Fibroblast of villous mesenchyme (primary cell): Measurements from ENCODE around the gene CD93. TPM values are rescaled to one million over a fixed set of nuclear protein-coding genes. Genes with fewer than 3 reads are reported as not detected.
A peak's percentile ranks its signal among the peaks of the same experiment; 100 is the strongest.

Experiments used
- DNase-seq: peaks from one replicate; pipeline ENCODE4 v3.0.0-alpha.2; 2010; ENCODE audit warnings: low read depth
- H3K4me3 ChIP-seq: 2 replicates; pipeline ENCODE4 v1.5.1; 2011; ENCODE audit warnings: low read depth, mild to moderate bottlenecking, low read length
- CTCF ChIP-seq: IDR thresholded peaks from 2 replicates; pipeline ENCODE4 v1.5.1; 2012; ENCODE audit warnings: low read depth, mild to moderate bottlenecking, low read length; ENCODE audit not compliant: insufficient read depth
- total RNA-seq: library from RNA; depleted of rRNA; stranded (reverse); fragments of >200 nt; gene quantifications from 2 replicates; pipeline ENCODE4 v1.2.3, GENCODE V29; 2012

CD93 gene
- total RNA-seq, 1 donor: under 0.01 TPM

GRCh38 chr20:23084282-23084844 lies 1.8 kb downstream of the CD93 start:
- no peak overlapping the region for H3K4me3 ChIP-seq
- DNase-seq: no peak
- no peak for TF ChIP-seq CTCF

DNA sequence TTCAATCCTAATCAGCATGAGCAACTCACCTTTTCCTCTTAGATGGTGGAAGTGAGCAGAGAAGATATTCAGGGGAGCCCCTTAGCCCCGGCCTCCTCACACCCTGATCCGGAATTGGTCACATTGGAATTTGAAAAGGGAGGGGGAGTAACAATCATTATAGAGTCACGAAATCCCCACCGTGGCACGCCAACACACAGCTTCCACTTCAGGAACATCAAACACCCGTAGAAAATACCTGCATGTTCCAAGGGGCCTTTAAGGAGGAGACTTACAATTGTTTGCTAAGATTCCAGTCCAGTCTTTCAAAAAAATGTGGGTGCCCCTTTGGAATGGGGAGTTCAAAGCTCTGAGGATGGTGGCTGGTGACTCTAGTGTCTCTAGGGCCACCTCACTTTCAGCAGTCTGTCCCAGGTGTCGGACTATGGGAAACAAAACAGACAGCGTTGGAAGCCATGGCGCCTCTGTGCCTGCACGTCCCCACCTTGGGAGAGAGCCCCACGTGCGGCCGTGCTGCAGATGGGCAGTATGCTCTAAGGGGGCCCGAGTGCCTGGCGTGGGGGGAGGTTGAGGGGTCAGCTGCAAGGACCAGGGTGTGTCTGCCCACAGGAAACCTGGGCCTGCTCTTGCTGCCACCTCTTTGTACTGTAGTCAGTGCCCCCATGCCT lies 2.4 kb downstream of the CD93 start:
- no peak for DNase-seq
- H3K4me3 ChIP-seq: no peak overlapping the region
- TF ChIP-seq CTCF: no peak

- no peak for TF ChIP-seq CTCF
- no peak overlapping the region for H3K4me3 ChIP-seq
- no peak for DNase-seq
Observed at GRCh38 chr20:23082846-23083552, 3.1 kb downstream of the CD93 start.

DNA sequence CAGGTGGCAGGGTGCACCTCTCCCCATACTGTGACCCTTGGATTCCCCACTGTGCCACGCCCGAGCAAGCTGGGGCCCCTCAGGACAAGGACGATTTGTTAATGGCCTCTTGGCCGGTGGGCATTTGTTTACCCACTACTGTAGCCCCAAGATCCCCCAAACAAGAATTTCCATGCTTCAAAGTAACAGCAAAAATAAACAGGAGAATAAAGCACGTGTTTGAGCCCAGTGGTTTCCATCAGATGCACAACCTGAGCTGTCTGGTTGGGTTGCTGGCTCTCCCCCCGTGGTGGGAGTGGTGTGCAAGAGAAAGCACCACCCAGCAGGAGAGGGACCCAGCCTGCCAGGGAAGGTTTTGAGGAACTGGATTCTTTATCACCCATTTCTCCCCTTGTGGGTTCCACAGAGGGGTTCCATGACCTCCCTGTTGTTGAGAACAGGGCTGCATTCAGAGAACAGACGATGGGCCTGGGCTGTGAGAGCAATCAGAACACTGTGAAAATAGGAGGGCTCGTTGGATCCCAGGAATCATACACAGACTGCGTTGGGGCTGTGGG lies 4.8 kb downstream of the CD93 start:
- DNase-seq: no peak
- TF ChIP-seq CTCF: no peak
- H3K4me3 ChIP-seq: no peak overlapping the region

DNA sequence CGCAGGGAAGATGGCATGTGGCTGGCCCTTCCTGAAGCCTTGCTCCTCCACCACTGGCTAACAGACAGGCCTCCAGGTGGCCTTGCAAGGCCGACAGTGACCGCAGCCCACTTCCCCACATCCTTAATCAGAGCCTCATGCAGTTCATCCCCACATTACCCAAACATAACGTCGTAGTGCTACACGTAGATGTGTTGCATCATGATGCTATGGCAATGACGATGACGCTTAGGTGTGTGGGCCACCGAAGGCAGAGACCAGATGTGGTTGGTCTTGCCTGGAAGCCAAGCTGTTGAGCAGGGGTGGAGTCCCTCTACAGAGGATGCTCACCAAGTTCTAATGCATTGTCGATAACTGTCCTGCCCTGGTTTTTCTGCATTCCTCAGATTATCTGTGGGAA lies 5.6 kb downstream of the CD93 start:
- DNase-seq: no peak
- no peak overlapping the region for H3K4me3 ChIP-seq
- no peak for TF ChIP-seq CTCF

- no peak for DNase-seq
- TF ChIP-seq CTCF: no peak
- no peak overlapping the region for H3K4me3 ChIP-seq
Observed at GRCh38 chr20:23079926-23080325, 6.2 kb downstream of the CD93 start.

DNA sequence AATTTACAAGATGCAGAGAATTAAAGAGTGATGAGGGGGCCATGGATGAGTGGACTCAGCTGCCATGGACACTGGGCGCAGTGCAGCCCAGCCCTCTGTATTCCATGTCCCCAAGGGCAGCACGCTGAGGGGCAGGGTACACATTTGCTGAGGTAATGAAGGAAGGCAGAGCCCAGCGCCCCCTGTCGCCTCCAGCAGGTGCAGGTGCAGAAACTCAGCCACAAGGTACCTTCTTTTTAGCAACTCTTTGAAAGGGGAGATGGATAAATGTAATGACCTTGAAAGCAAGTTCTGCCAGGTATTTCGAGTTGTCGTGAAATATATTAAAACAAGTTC lies 7.1 kb downstream of the CD93 start:
- H3K4me3 ChIP-seq: no peak overlapping the region
- no peak for DNase-seq
- TF ChIP-seq CTCF: peak; percentile 41
